ENCODE measurements around the gene PHLPP1. TPM values are rescaled to one million over a fixed set of nuclear protein-coding genes. Genes with fewer than 3 reads are reported as not detected.

Gene PHLPP1
- total and polyA plus RNA-seq, 2 experiments from 2014 or later: 15.7 to 73.6 TPM

DNA sequence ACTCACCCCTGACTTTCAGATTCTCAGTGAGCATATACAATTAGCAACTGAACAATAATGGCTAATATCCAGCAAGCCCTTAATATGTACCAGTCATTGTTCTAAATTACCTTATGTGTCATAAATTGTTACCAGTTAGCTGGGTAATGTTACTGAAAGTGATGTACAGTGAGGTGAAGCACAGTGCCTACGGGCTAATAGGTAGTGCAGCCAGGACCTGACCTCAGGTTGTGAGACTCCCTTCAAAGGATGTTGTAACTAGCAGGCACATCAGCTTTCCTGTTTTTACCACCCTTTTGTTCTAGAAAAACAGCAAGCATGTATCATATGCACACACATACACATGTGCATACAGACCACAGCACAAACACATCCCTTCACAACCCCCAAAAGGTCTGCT lies 258.3 kb downstream of the PHLPP1 start (continued):
- TF ChIP-seq, protein P1, sequence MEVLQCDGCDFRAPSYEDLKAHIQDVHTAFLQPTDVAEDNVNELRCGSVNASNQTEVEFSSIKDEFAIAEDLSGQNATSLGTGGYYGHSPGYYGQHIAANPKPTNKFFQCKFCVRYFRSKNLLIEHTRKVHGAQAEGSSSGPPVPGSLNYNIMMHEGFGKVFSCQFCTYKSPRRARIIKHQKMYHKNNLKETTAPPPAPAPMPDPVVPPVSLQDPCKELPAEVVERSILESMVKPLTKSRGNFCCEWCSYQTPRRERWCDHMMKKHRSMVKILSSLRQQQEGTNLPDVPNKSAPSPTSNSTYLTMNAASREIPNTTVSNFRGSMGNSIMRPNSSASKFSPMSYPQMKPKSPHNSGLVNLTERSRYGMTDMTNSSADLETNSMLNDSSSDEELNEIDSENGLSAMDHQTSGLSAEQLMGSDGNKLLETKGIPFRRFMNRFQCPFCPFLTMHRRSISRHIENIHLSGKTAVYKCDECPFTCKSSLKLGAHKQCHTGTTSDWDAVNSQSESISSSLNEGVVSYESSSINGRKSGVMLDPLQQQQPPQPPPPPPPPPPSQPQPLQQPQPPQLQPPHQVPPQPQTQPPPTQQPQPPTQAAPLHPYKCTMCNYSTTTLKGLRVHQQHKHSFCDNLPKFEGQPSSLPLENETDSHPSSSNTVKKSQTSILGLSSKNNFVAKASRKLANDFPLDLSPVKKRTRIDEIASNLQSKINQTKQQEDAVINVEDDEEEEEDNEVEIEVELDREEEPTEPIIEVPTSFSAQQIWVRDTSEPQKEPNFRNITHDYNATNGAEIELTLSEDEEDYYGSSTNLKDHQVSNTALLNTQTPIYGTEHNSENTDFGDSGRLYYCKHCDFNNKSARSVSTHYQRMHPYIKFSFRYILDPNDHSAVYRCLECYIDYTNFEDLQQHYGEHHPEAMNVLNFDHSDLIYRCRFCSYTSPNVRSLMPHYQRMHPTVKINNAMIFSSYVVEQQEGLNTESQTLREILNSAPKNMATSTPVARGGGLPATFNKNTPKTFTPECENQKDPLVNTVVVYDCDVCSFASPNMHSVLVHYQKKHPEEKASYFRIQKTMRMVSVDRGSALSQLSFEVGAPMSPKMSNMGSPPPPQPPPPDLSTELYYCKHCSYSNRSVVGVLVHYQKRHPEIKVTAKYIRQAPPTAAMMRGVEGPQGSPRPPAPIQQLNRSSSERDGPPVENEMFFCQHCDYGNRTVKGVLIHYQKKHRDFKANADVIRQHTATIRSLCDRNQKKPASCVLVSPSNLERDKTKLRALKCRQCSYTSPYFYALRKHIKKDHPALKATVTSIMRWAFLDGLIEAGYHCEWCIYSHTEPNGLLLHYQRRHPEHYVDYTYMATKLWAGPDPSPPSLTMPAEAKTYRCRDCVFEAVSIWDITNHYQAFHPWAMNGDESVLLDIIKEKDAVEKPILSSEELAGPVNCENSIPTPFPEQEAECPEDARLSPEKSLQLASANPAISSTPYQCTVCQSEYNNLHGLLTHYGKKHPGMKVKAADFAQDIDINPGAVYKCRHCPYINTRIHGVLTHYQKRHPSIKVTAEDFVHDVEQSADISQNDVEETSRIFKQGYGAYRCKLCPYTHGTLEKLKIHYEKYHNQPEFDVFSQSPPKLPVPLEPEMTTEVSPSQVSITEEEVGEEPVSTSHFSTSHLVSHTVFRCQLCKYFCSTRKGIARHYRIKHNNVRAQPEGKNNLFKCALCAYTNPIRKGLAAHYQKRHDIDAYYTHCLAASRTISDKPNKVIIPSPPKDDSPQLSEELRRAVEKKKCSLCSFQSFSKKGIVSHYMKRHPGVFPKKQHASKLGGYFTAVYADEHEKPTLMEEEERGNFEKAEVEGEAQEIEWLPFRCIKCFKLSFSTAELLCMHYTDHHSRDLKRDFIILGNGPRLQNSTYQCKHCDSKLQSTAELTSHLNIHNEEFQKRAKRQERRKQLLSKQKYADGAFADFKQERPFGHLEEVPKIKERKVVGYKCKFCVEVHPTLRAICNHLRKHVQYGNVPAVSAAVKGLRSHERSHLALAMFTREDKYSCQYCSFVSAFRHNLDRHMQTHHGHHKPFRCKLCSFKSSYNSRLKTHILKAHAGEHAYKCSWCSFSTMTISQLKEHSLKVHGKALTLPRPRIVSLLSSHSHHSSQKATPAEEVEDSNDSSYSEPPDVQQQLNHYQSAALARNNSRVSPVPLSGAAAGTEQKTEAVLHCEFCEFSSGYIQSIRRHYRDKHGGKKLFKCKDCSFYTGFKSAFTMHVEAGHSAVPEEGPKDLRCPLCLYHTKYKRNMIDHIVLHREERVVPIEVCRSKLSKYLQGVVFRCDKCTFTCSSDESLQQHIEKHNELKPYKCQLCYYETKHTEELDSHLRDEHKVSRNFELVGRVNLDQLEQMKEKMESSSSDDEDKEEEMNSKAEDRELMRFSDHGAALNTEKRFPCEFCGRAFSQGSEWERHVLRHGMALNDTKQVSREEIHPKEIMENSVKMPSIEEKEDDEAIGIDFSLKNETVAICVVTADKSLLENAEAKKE (CRISPR knock-in tag; IDR thresholded peaks at IDR 0.05): no peak
- TF ChIP-seq ZNF114 (CRISPR knock-in tag; IDR thresholded peaks at IDR 0.05) (no peak), JUNB (IDR thresholded peaks at IDR 0.05; ENCODE audit: unreplicated experiment) (no peak), EZH2phosphoT487 (IDR thresholded peaks at IDR 0.05; ENCODE audit: unreplicated experiment) (no peak), NANOG (IDR thresholded peaks at IDR 0.05; ENCODE audit: borderline replicate concordance) (no peak), ZNF331 (CRISPR knock-in tag; IDR thresholded peaks at IDR 0.05; ENCODE audit: low read depth) (no peak), STAT1 (IDR thresholded peaks at IDR 0.05; ENCODE audit: unreplicated experiment) (no peak)

DNA sequence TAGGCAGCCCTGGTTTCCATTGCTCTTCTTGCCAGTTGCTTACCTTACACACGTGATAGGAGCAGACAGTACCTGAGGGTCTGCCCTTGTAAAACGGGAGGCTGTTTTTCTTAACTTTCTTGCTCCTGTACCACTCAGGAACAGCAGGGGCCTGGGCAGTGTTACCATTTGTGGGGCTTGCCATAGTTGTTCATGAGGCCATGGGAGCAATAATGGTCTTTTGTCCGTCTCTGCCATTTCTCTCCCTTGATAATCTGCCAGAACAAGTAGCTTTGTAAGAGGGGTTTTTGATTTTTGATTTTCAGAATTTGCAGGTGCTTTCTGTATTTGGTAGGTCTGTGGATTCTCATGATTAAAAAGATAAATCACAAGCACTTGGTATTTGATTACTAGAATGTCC lies 259.0 kb downstream of the PHLPP1 start:
- no peak overlapping the region for H3K4me3 Mint-ChIP-seq
- peaks cover 75% of the 10 kb centered on the region for H3K36me3 Mint-ChIP-seq (ENCODE audit: low read depth)
- Histone ChIP-seq H3K4me1 (ENCODE audit: insufficient read depth) (peaks cover 9% of the 10 kb centered on the region; the same call in 1 of the 2 replicates), H3K27me3 (ENCODE audit: insufficient read depth) (no peaks in the 10 kb centered on the region), H3F3A (replicated peaks; ENCODE audit: low read depth) (no peaks in the 10 kb centered on the region), H3K9me2 (ENCODE audit: insufficient read depth) (no peaks in the 10 kb centered on the region), H3K27ac (ENCODE audit: low read depth) (no peak overlapping the region), H2AFZ (no peak overlapping the region), H3K4me3 (no peak overlapping the region), H3K36me3 (ENCODE audit: insufficient read depth) (peaks cover 24% of the 10 kb centered on the region), H3K4me2 (no peak overlapping the region), H3K79me2 (replicated peaks; ENCODE audit: insufficient read depth) (peaks cover 19% of the 10 kb centered on the region), H4K20me1 (replicated peaks; ENCODE audit: insufficient read depth) (peaks cover 7% of the 10 kb centered on the region; the same call in 1 of the 2 replicates)
- no peaks in the 10 kb centered on the region for H3K9me3 Mint-ChIP-seq
- TF ChIP-seq, protein P2, sequence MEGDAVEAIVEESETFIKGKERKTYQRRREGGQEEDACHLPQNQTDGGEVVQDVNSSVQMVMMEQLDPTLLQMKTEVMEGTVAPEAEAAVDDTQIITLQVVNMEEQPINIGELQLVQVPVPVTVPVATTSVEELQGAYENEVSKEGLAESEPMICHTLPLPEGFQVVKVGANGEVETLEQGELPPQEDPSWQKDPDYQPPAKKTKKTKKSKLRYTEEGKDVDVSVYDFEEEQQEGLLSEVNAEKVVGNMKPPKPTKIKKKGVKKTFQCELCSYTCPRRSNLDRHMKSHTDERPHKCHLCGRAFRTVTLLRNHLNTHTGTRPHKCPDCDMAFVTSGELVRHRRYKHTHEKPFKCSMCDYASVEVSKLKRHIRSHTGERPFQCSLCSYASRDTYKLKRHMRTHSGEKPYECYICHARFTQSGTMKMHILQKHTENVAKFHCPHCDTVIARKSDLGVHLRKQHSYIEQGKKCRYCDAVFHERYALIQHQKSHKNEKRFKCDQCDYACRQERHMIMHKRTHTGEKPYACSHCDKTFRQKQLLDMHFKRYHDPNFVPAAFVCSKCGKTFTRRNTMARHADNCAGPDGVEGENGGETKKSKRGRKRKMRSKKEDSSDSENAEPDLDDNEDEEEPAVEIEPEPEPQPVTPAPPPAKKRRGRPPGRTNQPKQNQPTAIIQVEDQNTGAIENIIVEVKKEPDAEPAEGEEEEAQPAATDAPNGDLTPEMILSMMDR (conservative IDR thresholded peaks at IDR 0.05; ENCODE audit: low read depth in 2 of 2): no peak
- TF ChIP-seq, protein P3, sequence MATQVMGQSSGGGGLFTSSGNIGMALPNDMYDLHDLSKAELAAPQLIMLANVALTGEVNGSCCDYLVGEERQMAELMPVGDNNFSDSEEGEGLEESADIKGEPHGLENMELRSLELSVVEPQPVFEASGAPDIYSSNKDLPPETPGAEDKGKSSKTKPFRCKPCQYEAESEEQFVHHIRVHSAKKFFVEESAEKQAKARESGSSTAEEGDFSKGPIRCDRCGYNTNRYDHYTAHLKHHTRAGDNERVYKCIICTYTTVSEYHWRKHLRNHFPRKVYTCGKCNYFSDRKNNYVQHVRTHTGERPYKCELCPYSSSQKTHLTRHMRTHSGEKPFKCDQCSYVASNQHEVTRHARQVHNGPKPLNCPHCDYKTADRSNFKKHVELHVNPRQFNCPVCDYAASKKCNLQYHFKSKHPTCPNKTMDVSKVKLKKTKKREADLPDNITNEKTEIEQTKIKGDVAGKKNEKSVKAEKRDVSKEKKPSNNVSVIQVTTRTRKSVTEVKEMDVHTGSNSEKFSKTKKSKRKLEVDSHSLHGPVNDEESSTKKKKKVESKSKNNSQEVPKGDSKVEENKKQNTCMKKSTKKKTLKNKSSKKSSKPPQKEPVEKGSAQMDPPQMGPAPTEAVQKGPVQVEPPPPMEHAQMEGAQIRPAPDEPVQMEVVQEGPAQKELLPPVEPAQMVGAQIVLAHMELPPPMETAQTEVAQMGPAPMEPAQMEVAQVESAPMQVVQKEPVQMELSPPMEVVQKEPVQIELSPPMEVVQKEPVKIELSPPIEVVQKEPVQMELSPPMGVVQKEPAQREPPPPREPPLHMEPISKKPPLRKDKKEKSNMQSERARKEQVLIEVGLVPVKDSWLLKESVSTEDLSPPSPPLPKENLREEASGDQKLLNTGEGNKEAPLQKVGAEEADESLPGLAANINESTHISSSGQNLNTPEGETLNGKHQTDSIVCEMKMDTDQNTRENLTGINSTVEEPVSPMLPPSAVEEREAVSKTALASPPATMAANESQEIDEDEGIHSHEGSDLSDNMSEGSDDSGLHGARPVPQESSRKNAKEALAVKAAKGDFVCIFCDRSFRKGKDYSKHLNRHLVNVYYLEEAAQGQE (IDR thresholded peaks at IDR 0.05; ENCODE audit: unreplicated experiment): no peak
- H3K4me1 Mint-ChIP-seq: peaks cover 26% of the 10 kb centered on the region
- peaks cover 12% of the 10 kb centered on the region for H3K27me3 Mint-ChIP-seq (ENCODE audit: insufficient read depth, low read depth, poor library complexity)
- no peak for ATAC-seq
- H3K27ac Mint-ChIP-seq: no peak overlapping the region
- DNase-seq (ENCODE audit: low spot score): no peak
